GM18907 (cell line): ENCODE results near the gene SNX19.

Experiments
- ATAC-seq: cut with Tn5 transposase; IDR thresholded peaks from one replicate; pipeline ENCODE4 v1.9.1; 2021; ENCODE audit warnings: mild to moderate bottlenecking, moderate library complexity; ENCODE audit not compliant: unreplicated experiment

SNX19 gene

GRCh38 chr11:130848361-130849214 lies 67.7 kb downstream of the SNX19 start:
- no peak for ATAC-seq

- no peak for ATAC-seq
These were observed 68.8 kb downstream of the SNX19 start for GRCh38 chr11:130847517-130847916.

- no peak for ATAC-seq
These were observed 69.7 kb downstream of the SNX19 start for GRCh38 chr11:130846606-130847005.

GRCh38 chr11:130842001-130842400 lies 74.3 kb downstream of the SNX19 start:
- no peak for ATAC-seq

GRCh38 chr11:130840679-130841078 lies 75.6 kb downstream of the SNX19 start:
- ATAC-seq = no peak

GRCh38 chr11:130839981-130840666 lies 76.2 kb downstream of the SNX19 start:
- no peak for ATAC-seq

- no peak for ATAC-seq
These were observed 79.1 kb downstream of the SNX19 start for GRCh38 chr11:130837194-130837593.

GRCh38 chr11:130834886-130835285 lies 81.4 kb downstream of the SNX19 start:
- no peak for ATAC-seq

GRCh38 chr11:130832566-130833425 lies 83.5 kb downstream of the SNX19 start:
- ATAC-seq = no peak

GRCh38 chr11:130831976-130832375 lies 84.3 kb downstream of the SNX19 start:
- ATAC-seq = no peak

GRCh38 chr11:130831506-130831905 lies 84.8 kb downstream of the SNX19 start:
- ATAC-seq = no peak

GRCh38 chr11:130830566-130830965 lies 85.7 kb downstream of the SNX19 start:
- ATAC-seq = no peak

GRCh38 chr11:130829920-130830511 lies 86.3 kb downstream of the SNX19 start:
- ATAC-seq = no peak

- ATAC-seq = no peak
These were observed 87.5 kb downstream of the SNX19 start for GRCh38 chr11:130828741-130829140.

GRCh38 chr11:130827451-130828377 lies 88.6 kb downstream of the SNX19 start:
- ATAC-seq = no peak

- ATAC-seq = no peak
These were observed 89.7 kb downstream of the SNX19 start for GRCh38 chr11:130826572-130826971.

GRCh38 chr11:130825983-130826382 lies 90.3 kb downstream of the SNX19 start:
- no peak for ATAC-seq

GRCh38 chr11:130825561-130825960 lies 90.7 kb downstream of the SNX19 start:
- ATAC-seq = no peak
